BJ (cell line): Measurements from ENCODE around the gene FST. TPM values are rescaled to one million over a fixed set of nuclear protein-coding genes. Genes with fewer than 3 reads are reported as not detected.

ENCODE experiments used
- CTCF ChIA-PET: fragments of 350-600 bp; formaldehyde crosslinking; extraction: SDS; loops from one replicate; lab custom pipeline; 2021; ENCODE audit warnings: antibody characterized with exemption, inconsistent platforms; lab: Yijun Ruan, JAX
- POLR2A ChIA-PET: fragments of 300-600 bp; sonication (Branson Sonifier 250); formaldehyde crosslinking; extraction: SDS; loops from one replicate; lab custom pipeline; 2021; ENCODE audit warnings: antibody characterized with exemption; lab: Charles Lee
- DNase-seq: peaks from one replicate; pipeline ENCODE4 v3.0.0-alpha.2; 2011; ENCODE audit warnings: low read depth
- H3K27me3 ChIP-seq: 2 replicates; pipeline ENCODE4 v1.6.0; 2011; ENCODE audit warnings: low read length; ENCODE audit not compliant: control insufficient read depth, insufficient read depth
- H3K36me3 ChIP-seq: 2 replicates; pipeline ENCODE4 v1.5.1; 2011; ENCODE audit warnings: low read length; ENCODE audit not compliant: control insufficient read depth, insufficient read depth
- H3K4me3 ChIP-seq: 2 replicates; pipeline ENCODE4 v1.5.1; 2011; ENCODE audit warnings: low read depth, mild to moderate bottlenecking, control low read depth, low read length
- polyA plus RNA-seq: library from polyadenylated mRNA; depleted of rRNA; stranded (reverse); fragments of >200 nt; gene quantifications from 2 replicates; pipeline ENCODE4 v1.2.3, GENCODE V29; 2011; rRNA removed
- TF ChIP-seq, protein P1 (sequence below): IDR thresholded peaks from 2 replicates; pipeline ENCODE4 v1.5.1; 2011; ENCODE audit warnings: low read depth, mild to moderate bottlenecking, control low read depth, inconsistent platforms, low read length, moderate library complexity; ENCODE audit not compliant: insufficient read depth

The FST gene
- polyA plus RNA-seq, 1 experiment, result 85.5 TPM

DNA sequence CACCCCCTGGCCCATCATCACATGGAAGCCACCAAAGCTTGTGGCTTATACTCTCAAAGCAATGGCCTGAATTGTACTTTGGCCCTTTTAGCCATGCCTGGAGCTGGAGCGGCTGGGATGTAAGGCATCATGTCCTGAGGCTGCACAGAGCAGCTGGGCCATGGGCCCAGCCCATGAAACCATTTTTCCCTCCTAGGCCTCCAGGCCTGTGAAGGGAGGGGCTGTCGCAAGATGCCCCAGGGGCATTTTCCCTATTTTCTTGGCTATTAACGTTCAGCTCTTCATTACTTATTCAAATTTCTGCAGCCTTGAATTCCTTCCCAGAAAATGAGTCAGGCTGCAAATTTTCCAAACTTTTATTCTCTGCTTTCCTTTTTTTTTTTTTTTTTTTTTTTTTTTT, 27.7 kb downstream of the FST start:
- Histone ChIP-seq H3K27me3 (no peaks in the 10 kb centered on the region; the same call in 1 of the 2 replicates), H3K4me3 (no peak overlapping the region), H3K36me3 (no peaks in the 10 kb centered on the region)
- TF ChIP-seq, protein P1, sequence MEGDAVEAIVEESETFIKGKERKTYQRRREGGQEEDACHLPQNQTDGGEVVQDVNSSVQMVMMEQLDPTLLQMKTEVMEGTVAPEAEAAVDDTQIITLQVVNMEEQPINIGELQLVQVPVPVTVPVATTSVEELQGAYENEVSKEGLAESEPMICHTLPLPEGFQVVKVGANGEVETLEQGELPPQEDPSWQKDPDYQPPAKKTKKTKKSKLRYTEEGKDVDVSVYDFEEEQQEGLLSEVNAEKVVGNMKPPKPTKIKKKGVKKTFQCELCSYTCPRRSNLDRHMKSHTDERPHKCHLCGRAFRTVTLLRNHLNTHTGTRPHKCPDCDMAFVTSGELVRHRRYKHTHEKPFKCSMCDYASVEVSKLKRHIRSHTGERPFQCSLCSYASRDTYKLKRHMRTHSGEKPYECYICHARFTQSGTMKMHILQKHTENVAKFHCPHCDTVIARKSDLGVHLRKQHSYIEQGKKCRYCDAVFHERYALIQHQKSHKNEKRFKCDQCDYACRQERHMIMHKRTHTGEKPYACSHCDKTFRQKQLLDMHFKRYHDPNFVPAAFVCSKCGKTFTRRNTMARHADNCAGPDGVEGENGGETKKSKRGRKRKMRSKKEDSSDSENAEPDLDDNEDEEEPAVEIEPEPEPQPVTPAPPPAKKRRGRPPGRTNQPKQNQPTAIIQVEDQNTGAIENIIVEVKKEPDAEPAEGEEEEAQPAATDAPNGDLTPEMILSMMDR, result no peak
- POLR2A ChIA-PET, result interaction anchor here (0.7 kb wide), 1 partner anchor 21 kb away, joined by 25 read pairs; no protein-coding TSS in a partner anchor
- DNase-seq, result no peak
- CTCF ChIA-PET, result interaction anchor here (0.5 to 0.6 kb wide), 2 partner anchors 19 to 45 kb away, joined by 3 read pairs; no protein-coding TSS in a partner anchor

DNA sequence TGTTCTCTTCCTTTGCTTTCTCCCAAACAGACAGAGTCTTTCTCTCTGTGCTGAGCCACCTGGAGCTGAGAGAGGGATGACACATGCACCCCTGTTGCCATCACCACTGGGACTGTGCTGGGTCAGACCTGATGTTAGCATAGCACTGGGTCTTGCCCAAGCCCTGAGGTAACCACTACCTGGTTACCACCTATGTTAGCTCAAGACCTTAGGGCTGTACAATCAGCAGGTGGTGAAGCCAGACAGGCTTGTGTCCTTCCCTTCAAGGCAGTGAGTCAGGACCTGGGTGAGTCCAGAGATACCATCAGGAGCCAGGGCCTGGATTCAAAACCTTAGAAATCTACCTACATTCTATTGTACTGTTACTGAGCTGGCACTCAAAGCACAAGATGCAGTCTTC, 32.1 kb downstream of the FST start:
- POLR2A ChIA-PET, result no interaction called here
- CTCF ChIA-PET, result no interaction called here
- H3K27me3 ChIP-seq, result no peaks in the 10 kb centered on the region; the same call in 1 of the 2 replicates
- H3K4me3 ChIP-seq, result no peak overlapping the region
- H3K36me3 ChIP-seq, result no peaks in the 10 kb centered on the region
- DNase-seq, result no peak
- TF ChIP-seq, protein P1, result no peak

DNA sequence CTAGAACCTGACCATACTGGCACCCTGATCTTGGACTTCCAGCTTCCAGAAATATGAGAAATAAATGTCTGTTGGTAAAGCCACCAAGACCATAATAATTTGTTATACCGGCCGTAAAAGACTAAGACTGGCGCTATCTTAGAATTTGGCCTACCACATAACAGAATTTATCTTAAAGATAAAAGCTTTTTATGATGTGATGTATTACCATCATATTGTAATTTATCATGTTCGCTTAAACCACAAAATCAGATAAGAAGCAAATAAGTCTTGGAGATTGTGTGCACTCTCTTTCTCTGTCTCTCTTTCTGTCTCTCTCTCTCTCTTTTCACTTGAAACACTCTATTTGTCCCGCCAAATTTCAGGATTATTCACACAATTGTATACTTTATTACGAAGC, 35.6 kb downstream of the FST start:
- no peak for DNase-seq
- ChIA-PET POLR2A (no interaction called here), CTCF (no interaction called here)
- Histone ChIP-seq H3K27me3 (no peaks in the 10 kb centered on the region), H3K4me3 (no peak overlapping the region), H3K36me3 (no peaks in the 10 kb centered on the region)
- TF ChIP-seq, protein P1, result no peak

DNA sequence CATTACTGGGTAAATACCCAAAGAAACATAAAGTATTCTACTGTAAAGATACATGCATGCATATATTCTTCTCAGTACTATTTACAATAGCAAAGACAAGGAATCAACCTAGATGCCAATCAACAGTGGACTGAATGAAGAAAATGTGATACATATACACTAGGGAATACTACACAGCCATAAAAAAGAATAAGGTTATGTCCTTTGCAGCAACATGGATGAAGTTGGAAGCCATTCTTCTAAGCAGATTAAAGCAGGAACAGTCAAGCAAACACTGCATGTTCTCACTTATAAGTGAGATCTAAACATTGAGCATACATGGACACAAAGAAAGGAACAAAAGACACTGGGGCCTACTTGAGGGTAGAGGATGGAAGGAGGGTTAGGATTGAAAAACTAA, 40.4 kb downstream of the FST start:
- ChIA-PET POLR2A (interaction anchor here (0.7 kb wide), 1 partner anchor 12 kb away, joined by 3 read pairs; no protein-coding TSS in a partner anchor), CTCF (no interaction called here)
- Histone ChIP-seq H3K36me3 (no peaks in the 10 kb centered on the region), H3K4me3 (no peak overlapping the region), H3K27me3 (no peaks in the 10 kb centered on the region)
- no peak for DNase-seq
- TF ChIP-seq, protein P1, result no peak

Other genes with a start within 250 kb of the FST start
- gene NDUFS4, start 80.0 kb downstream of the FST start, polyA plus RNA-seq, result 51.6 and 133 TPM in 2 replicates